SK-N-SH (cell line): Measurements from ENCODE around the gene ZNF655.

ENCODE experiments used
- CTCF ChIP-seq: fragments of 200-600 bp; sonication (generic); IDR thresholded peaks from 2 replicates; pipeline ENCODE4 v1.6.1; 2017; ENCODE audit warnings: antibody characterized with exemption, mild to moderate bottlenecking, moderate library complexity
- EP300 ChIP-seq, 2 experiments: IDR thresholded peaks; 2 replicates each; pipeline versions ENCODE4 v1.4.0 to v1.6.1; 2012; ENCODE audit warnings: borderline replicate concordance in 1 of 2, low read depth in 1 of 2, low read length in 1 of 2
- IRF3 ChIP-seq: fragments of 150-350 bp; IDR thresholded peaks from 2 replicates; pipeline ENCODE4 v1.6.1; 2016; ENCODE audit warnings: mild to moderate bottlenecking, low read depth, low read length
- MAX ChIP-seq: IDR thresholded peaks from 2 replicates; pipeline ENCODE4 v1.4.0; 2012; ENCODE audit warnings: low read depth
- NFIC ChIP-seq: IDR thresholded peaks from 2 replicates; pipeline ENCODE4 v1.4.0; 2012; ENCODE audit warnings: borderline replicate concordance
- POLR2AphosphoS5 ChIP-seq: IDR thresholded peaks from 2 replicates; pipeline ENCODE4 v1.6.1; 2012; ENCODE audit warnings: low read depth, low read length
- TAF1 ChIP-seq: IDR thresholded peaks from 2 replicates; pipeline ENCODE4 v1.6.1; 2012; ENCODE audit warnings: low read depth, mild to moderate bottlenecking, low read length, moderate library complexity, borderline replicate concordance
- ZBTB33 ChIP-seq: IDR thresholded peaks from 2 replicates; pipeline ENCODE4 v1.4.0; 2012; ENCODE audit warnings: low read depth, borderline replicate concordance

- no peak for TF ChIP-seq CTCF
- TF ChIP-seq EP300 (IDR thresholded peaks at IDR 0.05; ENCODE audit: borderline replicate concordance in 1 of 2, low read depth in 1 of 2, low read length in 1 of 2), result no peak
- TF ChIP-seq POLR2AphosphoS5, result no peak
- TF ChIP-seq MAX, result no peak
- no peak for TF ChIP-seq TAF1
- no peak for TF ChIP-seq ZBTB33
- no peak for TF ChIP-seq NFIC
- no peak for TF ChIP-seq IRF3
These were observed 17.8 kb downstream of the ZNF655 start for GRCh38 chr7:99576251-99576650.
